Aorta (tissue), 5 donors: Measurements from ENCODE around the gene PRKAB2. TPM values are rescaled to one million over a fixed set of nuclear protein-coding genes. Genes with fewer than 3 reads are reported as not detected.
"Not testable (repeated sequence)": the region's sequence is repeated elsewhere in the genome, so short reads cannot be mapped to it uniquely, and the experiment has no call there.

Experiments used
- ATAC-seq: fragments of 200-7000 bp; cut with Tn5 transposase; one replicate; pipeline ENCODE4 v1.9.1; 2022; ENCODE audit warnings: moderate library complexity; ENCODE audit not compliant: low FRiP score
- DNase-seq, 2 donors: peaks; one replicate each; pipeline ENCODE4 v3.0.0-alpha.2; 2020
- H3K27ac ChIP-seq, 2 donors: one replicate each; pipeline ENCODE4 v1.5.1; 2013; ENCODE audit warnings: low read length in 2 of 2, mild to moderate bottlenecking in 2 of 2, moderate library complexity in 2 of 2, control low read depth in 1 of 2, inconsistent platforms in 1 of 2, low read depth in 1 of 2
- H3K27me3 ChIP-seq, 2 donors: one replicate each; pipeline ENCODE4 v1.6.1; 2013; ENCODE audit warnings: control low read depth in 1 of 2, low read length in 1 of 2, mild to moderate bottlenecking in 1 of 2, moderate library complexity in 1 of 2; ENCODE audit not compliant: insufficient read depth in 2 of 2, control insufficient read depth in 1 of 2
- H3K36me3 ChIP-seq, 2 donors: one replicate each; pipeline ENCODE4 v1.6.1; 2013; ENCODE audit warnings: control low read depth in 1 of 2, low read length in 1 of 2, mild to moderate bottlenecking in 1 of 2; ENCODE audit not compliant: insufficient read depth in 2 of 2, control insufficient read depth in 1 of 2
- H3K4me1 ChIP-seq, 2 donors: one replicate each; pipeline ENCODE4 v1.6.1; 2013; ENCODE audit warnings: low read length in 2 of 2, control low read depth in 1 of 2, mild to moderate bottlenecking in 1 of 2, moderate library complexity in 1 of 2; ENCODE audit not compliant: insufficient read depth in 2 of 2, control insufficient read depth in 1 of 2
- H3K4me3 ChIP-seq, 2 donors: one replicate each; pipeline ENCODE4 v1.5.1; 2013; ENCODE audit warnings: low read length in 2 of 2, control low read depth in 1 of 2, mild to moderate bottlenecking in 1 of 2
- H3K9me3 ChIP-seq: one replicate; pipeline ENCODE4 v1.6.1; 2013; ENCODE audit warnings: mild to moderate bottlenecking, low read length; ENCODE audit not compliant: control insufficient read depth
- WGBS, 2 donors: extraction: QIAGEN DNeasy Blood & Tissue Kit; methylation state at CpG; one replicate each; pipeline ENCODE4 v1.1.7; 2013; 5-methylcytosine and 5-hydroxymethylcytosine counted together
- intact Hi-C, 2 donors: fragments of 100-400 bp; cut with DNase I; formaldehyde crosslinking; loops; one replicate each; pipeline versions ENCODE4 v1.14.2 to v1.15.0; 2022
- polyA plus RNA-seq, 2 donors: library from polyadenylated mRNA; stranded (reverse); fragments of 200-250 nt; gene quantifications; one replicate each; pipeline ENCODE4 v1.2.3, GENCODE V29; 2013
- total RNA-seq, 2 donors: library from RNA; stranded (reverse); fragmentation: NEBNext Ultra II Directional; extraction: Animal tissue kit (Norgen Biotek cat#: 25700); gene quantifications; one replicate each; pipeline ENCODE4 v1.2.1, GENCODE V29; 2021
- donor health status: healthy with polysubstance abuse.
- donor health status: Bipolar disorder and iron deficiency.
- donor health status: DM: no; HTN: no; CAD: no.
- donor health status: DM: no; HTN: no; CAD: no.
- donor health status: DM: yes; HTN: yes; CAD: no.

PRKAB2 gene
- total and polyA plus RNA-seq, 4 donors = 13.9 to 21.1 (median 18.4) TPM

- DNase-seq, H3K36me3 ChIP-seq, H3K27me3 ChIP-seq, intact Hi-C loops, H3K9me3 ChIP-seq, H3K4me1 ChIP-seq, H3K27ac ChIP-seq, H3K4me3 ChIP-seq, ATAC-seq: not testable (repeated sequence)
- WGBS, 2 donors = 76 to 77% methylated on average over 3 of the region's 3 CpGs
Measured at GRCh38 chr1:147197324-147197723, 25.1 kb upstream of the PRKAB2 start.

DNA sequence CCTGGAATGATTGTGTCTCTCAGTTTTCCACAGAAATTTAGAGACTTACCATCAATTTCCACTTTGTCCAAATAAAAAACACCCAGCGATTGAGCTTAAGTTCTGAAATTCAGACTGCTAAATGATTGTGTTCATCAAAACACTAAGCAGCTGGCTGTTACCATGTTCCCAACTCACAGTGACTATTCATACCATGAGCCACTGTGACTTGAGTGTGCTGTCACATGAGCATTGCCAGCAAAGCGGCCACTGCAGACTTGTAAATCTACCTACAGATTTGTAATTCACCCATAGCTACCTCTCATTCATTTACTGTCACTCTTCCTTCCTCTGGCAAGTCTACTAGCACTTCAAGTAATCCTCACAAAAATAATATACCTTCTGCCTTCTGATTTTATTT lies 17.2 kb upstream of the PRKAB2 start:
- H3K27ac ChIP-seq = no peak overlapping the region
- H3K36me3 ChIP-seq = no peaks in the 10 kb centered on the region
- no peaks in the 10 kb centered on the region for H3K4me1 ChIP-seq
- no peak overlapping the region for H3K4me3 ChIP-seq
- no peak for ATAC-seq
- intact Hi-C loops = no loop called here
- H3K27me3 ChIP-seq = no peaks in the 10 kb centered on the region
- 92 to 95% methylated on average over 2 of the region's 2 CpGs for WGBS, 2 donors
- no peaks in the 10 kb centered on the region for H3K9me3 ChIP-seq
- no peak for DNase-seq

DNA sequence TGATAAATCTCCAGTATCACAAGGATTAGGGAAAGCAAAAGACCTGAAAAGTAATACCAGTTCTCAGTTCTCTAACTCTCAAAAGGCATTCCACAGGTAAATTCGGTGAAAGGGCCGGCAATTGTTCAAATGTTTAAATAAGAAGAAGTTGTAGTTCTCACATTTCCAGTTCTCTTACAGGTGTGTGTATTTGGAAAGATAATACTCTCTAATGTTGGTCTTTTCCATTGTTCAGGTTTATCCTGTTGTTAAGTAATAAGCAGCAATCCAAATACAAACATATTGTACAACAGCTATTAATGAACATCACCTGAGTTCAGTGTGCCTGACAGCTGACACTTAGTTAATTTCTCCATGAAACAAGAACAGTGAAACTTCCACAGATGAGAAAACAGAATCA lies 13.2 kb upstream of the PRKAB2 start:
- no peaks in the 10 kb centered on the region for H3K9me3 ChIP-seq
- WGBS, 2 donors = 88 to 91% methylated on average over 2 of the region's 2 CpGs
- H3K36me3 ChIP-seq = no peaks in the 10 kb centered on the region
- H3K27ac ChIP-seq = no peak overlapping the region
- H3K27me3 ChIP-seq = no peaks in the 10 kb centered on the region
- no peaks in the 10 kb centered on the region for H3K4me1 ChIP-seq
- ATAC-seq = no peak
- DNase-seq = no peak
- no peak overlapping the region for H3K4me3 ChIP-seq
- intact Hi-C loops = no loop called here

DNA sequence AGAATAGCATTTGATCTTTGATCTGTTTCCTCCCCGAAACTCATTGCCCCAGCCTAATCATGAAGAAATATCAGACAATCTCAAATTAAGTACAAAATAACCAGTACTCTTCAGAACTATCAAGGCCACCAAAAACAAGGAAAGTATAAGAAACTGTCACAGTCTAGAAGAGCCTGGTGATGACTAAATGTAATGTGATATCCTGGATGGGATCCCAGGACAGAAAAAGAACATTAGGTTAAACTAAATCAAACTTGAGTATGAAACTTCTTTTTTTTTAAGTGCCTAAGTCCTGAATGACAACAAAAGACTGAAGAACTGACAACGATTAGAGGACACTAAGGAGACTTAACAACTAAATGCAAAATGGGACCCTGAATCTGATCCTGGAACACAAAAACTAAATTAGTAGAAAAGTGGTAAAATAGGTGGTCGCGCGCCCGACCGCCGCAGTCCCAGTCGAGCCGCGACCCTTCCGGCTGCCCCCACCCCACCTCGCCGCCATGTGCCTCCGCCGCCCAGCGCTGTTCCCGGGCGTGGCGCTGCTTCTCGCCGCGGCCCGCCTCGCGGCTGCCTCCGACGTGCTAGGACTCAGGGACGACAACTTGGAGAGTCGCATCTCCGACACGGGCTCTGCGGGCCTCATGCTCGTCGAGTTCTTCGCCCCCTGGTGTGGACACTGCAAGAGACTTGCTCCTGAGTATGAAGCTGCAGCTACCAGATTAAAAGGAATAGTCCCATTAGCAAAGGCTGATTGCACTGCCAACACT lies 5.5 kb upstream of the PRKAB2 start:
- WGBS, 2 donors = 16 to 17% methylated on average over 36 of the region's 36 CpGs
- peaks cover 2% of the 10 kb centered on the region for H3K9me3 ChIP-seq
- DNase-seq (no peak), ATAC-seq (peak; percentile 19)
- H3K27ac ChIP-seq = no peak overlapping the region
- H3K27me3 ChIP-seq = no peaks in the 10 kb centered on the region
- no peaks in the 10 kb centered on the region for H3K4me1 ChIP-seq
- no peaks in the 10 kb centered on the region for H3K36me3 ChIP-seq
- intact Hi-C loops = no loop called here
- H3K4me3 ChIP-seq = no peak overlapping the region

DNA sequence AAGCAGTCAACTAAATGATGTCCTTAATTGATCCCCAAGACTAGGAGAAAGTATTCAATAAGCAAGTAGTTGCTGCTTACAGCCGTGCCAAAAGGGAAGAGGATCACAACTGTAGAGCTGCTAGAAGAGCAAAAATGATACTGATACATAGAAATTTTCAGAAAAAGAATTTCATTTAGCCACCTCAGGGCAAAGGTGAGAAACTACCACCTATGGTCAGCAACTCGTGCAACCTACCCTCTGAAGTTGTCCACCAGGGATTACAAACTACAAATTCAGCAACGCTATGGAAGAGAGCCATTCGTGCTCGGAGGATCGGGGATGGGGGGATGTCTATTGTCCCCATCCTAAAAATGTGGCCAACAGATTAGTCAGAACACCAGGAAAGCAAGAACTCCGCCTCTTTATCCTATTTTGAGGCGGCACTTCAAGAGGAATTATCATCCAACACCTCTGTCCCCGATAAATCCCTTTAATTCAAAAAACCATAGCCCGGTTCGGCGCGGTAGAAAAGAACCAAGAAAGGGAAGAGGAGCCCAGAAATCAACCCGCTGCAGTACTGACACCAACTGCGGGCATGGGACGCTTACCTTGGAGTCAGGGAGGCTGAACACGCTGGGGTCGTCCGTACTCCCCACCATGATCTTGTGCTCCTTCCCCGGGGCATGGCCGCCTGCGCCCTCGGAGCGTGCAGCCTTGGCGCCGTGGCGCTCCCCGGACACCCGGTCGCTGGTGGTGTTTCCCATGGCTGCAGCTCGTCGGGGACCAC lies 687 bp downstream of the PRKAB2 start:
- Histone ChIP-seq H3K36me3 (no peaks in the 10 kb centered on the region), H3K27me3 (no peaks in the 10 kb centered on the region), H3K9me3 (no peaks in the 10 kb centered on the region), H3K4me1 (peaks cover 2 to 6% of the 10 kb centered on the region in 2 donors), H3K27ac (peak overlapping the region in 1 of 2 donors; percentile 67), H3K4me3 (peak overlapping the region; percentile 91)
- 0% methylated on average over 32 of the region's 32 CpGs for WGBS, 2 donors
- ATAC-seq (no peak), DNase-seq (no peak)
- intact Hi-C loops = loop anchor here (1.0 to 2.0 kb wide), 2 partner anchors 71 kb away; partner anchors contain the start of gene CHD1L (in 2 of the 2)

DNA sequence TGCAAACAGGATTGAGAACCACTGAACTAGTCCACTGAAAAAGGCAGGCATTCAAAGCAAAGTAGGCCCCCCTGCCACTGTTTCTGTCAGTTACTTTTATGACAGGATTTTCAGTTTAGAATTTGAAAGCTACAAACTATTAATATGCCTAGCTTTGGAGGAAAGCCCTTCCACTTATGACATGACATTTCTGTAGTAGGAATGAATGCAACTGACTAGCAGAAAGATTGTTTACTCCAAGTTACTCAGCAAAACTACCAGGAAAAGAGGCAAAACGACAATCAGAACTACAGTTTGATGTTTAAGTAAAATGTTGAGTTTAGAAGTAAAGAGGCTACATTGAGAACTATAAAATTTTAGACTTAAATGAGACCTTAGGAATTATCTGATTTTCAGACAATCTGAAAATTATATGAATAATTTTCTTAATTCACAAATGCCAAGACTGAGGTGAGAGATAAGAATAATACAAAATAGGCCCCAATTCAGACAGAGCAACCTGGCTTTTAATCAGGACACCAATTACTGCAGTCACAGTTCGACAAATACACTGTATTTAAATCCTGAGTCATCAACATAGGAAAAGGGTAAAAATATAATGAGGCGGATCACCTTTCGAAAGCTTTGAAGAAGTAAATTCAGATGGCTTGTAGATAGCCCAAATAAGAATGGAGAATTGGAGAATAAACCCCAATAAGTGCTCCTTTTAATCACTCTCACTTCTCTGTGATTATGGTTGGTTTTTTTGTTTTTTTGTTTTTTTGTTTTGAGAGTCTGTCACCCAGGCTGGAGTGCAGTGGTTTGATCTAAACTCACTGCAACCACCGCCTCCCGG lies 2.2 kb downstream of the PRKAB2 start:
- Histone ChIP-seq H3K4me3 (no peak overlapping the region), H3K27ac (no peak overlapping the region), H3K4me1 (peaks cover 2 to 6% of the 10 kb centered on the region in 2 donors), H3K36me3 (no peaks in the 10 kb centered on the region), H3K27me3 (no peaks in the 10 kb centered on the region), H3K9me3 (no peaks in the 10 kb centered on the region)
- WGBS, 2 donors = 71 to 76% methylated on average over 6 of the region's 6 CpGs
- intact Hi-C loops = no loop called here
- ATAC-seq (no peak), DNase-seq (no peak)

DNA sequence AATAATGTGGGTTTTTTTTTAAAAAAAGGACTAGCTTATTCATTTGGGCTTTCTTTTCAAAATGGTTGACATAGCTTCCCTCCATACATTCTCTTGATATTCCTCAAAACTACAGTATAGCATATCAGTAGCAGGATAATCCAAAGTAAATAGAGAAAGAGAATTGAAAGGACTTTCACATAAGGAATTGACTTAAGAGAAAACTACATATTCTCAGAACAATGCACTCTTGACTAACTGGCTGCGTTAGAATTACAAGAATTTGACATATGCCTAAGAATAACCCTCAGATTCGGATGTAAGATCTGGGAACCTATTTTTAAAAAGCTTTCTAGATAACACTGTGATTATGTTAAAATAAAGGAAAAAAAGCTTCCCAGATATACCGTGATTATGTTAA lies 3.1 kb downstream of the PRKAB2 start:
- no peak overlapping the region for H3K27ac ChIP-seq

GRCh38 chr1:147168626-147169058 lies 3.6 kb downstream of the PRKAB2 start:
- Histone ChIP-seq H3K27me3 (no peaks in the 10 kb centered on the region), H3K9me3 (no peaks in the 10 kb centered on the region), H3K27ac (no peak overlapping the region), H3K4me3 (no peak overlapping the region), H3K36me3 (no peaks in the 10 kb centered on the region), H3K4me1 (peaks cover 2 to 6% of the 10 kb centered on the region in 2 donors)
- WGBS, 2 donors = 58 to 67% methylated on average over 2 of the region's 2 CpGs
- DNase-seq (no peak), ATAC-seq (no peak)
- intact Hi-C loops = no loop called here

More for the DNA sequence above, 3.1 kb downstream of the PRKAB2 start:
- intact Hi-C loops = no loop called here
- Histone ChIP-seq H3K9me3 (no peaks in the 10 kb centered on the region), H3K27me3 (no peaks in the 10 kb centered on the region), H3K4me1 (peaks cover 2 to 6% of the 10 kb centered on the region in 2 donors), H3K4me3 (no peak overlapping the region), H3K36me3 (no peaks in the 10 kb centered on the region)
- WGBS, 2 donors = 11 to 22% methylated on average over 3 of the region's 3 CpGs
- ATAC-seq (no peak), DNase-seq (no peak)
